VCaP (cell line): Measurements from ENCODE around the gene STRA6.
"Not testable (repeated sequence)": the region's sequence is repeated elsewhere in the genome, so short reads cannot be mapped to it uniquely, and the experiment has no call there.

Source experiments
- H3K27ac ChIP-seq: fragments of 450-650 bp; 2 replicates; pipeline ENCODE4 v1.5.1; 2017
- TF ChIP-seq, protein P1 (sequence below): fragments of 450-650 bp; conservative IDR thresholded peaks from 2 replicates; pipeline ENCODE4 v1.5.1; 2017; ENCODE audit warnings: mild to moderate bottlenecking, moderate library complexity

STRA6 gene

GRCh38 chr15:74171965-74172541 is 30.5 kb downstream of the STRA6 start:
- TF ChIP-seq, protein P1, sequence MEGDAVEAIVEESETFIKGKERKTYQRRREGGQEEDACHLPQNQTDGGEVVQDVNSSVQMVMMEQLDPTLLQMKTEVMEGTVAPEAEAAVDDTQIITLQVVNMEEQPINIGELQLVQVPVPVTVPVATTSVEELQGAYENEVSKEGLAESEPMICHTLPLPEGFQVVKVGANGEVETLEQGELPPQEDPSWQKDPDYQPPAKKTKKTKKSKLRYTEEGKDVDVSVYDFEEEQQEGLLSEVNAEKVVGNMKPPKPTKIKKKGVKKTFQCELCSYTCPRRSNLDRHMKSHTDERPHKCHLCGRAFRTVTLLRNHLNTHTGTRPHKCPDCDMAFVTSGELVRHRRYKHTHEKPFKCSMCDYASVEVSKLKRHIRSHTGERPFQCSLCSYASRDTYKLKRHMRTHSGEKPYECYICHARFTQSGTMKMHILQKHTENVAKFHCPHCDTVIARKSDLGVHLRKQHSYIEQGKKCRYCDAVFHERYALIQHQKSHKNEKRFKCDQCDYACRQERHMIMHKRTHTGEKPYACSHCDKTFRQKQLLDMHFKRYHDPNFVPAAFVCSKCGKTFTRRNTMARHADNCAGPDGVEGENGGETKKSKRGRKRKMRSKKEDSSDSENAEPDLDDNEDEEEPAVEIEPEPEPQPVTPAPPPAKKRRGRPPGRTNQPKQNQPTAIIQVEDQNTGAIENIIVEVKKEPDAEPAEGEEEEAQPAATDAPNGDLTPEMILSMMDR: no peak
- no peak overlapping the region for H3K27ac ChIP-seq

DNA sequence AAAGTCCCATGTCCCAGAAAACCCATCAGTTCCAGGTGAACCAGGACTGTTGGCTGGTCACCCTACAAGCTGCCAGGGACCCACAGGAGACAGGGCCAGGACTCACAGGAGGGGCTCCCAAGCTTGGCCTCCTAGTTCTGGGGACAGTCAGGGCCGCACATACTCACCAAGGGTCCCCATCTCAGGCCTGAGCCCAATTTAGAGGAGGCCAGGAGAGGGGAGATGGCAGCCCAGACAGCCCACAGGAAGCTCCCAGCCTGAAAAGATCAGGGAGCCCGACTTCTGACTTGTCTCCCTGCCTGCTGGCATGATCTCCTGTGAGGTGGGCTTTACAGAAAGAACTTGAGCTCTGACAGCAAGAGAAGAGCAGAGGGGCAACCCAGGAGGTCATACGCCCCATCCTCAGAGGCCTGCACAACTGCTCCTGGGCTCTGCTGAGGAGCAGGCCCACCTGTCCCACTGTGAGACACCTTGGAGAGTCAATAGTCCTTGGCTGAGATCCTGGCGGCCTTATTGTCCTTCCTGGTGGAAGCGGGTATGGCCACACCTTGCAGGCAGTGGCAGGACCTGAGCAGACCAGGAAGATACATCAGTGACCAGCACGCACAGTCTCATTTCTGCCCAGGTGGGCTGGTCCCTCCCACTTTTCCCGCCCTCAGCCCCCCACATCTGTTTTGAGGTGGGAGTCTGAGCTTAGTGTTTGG is 31.6 kb downstream of the STRA6 start:
- TF ChIP-seq, protein P1: no peak
- no peak overlapping the region for H3K27ac ChIP-seq

- no peak overlapping the region for H3K27ac ChIP-seq
- TF ChIP-seq, protein P1: no peak
Measured at GRCh38 chr15:74170071-74170844, 32.3 kb downstream of the STRA6 start.

- no peak overlapping the region for H3K27ac ChIP-seq
- TF ChIP-seq, protein P1: no peak
Measured at GRCh38 chr15:74168711-74169126, 33.9 kb downstream of the STRA6 start.

DNA sequence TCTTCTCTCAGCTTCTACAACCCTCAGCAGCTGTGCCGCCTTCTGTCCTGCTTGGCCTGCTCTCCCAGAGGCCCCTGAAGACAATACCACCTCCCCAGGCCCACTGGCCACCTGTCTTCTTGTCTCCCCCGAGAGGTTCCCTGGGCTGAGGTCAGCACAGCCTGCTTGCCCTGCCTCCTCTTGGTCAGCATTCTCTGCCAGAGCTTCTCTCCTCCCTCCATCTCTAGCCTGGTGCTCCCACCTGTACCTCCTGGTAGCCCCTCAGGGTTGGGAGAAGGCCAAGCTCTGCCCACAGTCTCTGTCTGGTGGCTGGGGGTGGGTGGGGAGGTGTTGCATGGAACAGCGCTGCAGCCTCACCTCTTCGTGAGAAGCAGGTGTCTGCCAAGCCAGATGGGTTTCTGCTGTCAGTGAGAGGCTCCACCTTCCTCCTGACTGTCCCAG is 34.7 kb downstream of the STRA6 start:
- TF ChIP-seq, protein P1: no peak
- no peak overlapping the region for H3K27ac ChIP-seq

GRCh38 chr15:74165461-74165860 is 37.1 kb downstream of the STRA6 start:
- TF ChIP-seq, protein P1: no peak
- H3K27ac ChIP-seq: no peak overlapping the region

DNA sequence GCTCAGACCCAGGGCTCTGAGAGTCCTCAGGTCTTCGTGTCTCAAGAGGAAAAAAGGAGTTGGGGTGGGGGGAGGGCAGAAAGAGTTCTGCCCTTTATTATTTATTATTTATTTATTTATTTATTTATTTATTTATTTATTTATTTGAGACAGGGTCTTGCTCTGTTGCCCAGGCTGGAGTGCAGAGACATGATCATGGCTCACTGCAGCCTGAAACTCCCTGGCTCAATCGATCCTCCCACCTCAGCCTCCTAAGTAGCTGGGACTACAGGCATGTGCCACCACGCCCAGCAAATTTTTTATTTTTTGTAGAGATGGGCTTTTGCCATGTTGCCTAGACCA is 40.4 kb downstream of the STRA6 start:
- not testable (repeated sequence) for H3K27ac ChIP-seq

DNA sequence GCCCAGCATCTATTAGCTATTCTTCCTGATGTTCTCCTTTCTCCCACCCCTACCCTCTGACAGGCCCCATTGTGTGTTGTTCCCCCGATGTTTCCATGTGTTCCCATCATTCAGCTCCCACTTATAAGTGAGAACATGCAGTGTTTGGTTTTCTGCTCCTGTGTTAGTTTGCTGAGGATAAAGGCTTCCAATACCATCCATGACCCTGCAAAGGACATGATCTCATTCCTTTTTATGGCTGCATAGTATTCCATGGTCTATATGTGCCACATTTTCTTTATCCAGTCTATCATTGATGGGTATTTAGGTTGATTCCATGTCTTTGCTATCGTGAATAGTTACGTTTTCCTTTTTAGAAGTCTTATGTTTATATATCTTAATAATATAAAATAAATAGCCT is 42.2 kb downstream of the STRA6 start:
- H3K27ac ChIP-seq: not testable (repeated sequence)
